Muscle of leg (tissue), 11 donors: ENCODE measurements around the gene SWT1. TPM values are rescaled to one million over a fixed set of nuclear protein-coding genes. Genes with fewer than 3 reads are reported as not detected.

ENCODE experiments used
- DNase-seq: peaks from one replicate; pipeline ENCODE4 v3.0.0; 2013
- H3K27ac ChIP-seq: one replicate; pipeline ENCODE4 v1.5.1; 2013; ENCODE audit warnings: mild to moderate bottlenecking, low read length, control low read depth
- H3K27me3 ChIP-seq: one replicate; pipeline ENCODE4 v1.6.1; 2013; ENCODE audit warnings: low read length; ENCODE audit not compliant: control insufficient read depth, insufficient read depth
- H3K36me3 ChIP-seq: one replicate; pipeline ENCODE4 v1.6.1; 2013; ENCODE audit warnings: low read length; ENCODE audit not compliant: control insufficient read depth, insufficient read depth
- H3K4me1 ChIP-seq: one replicate; pipeline ENCODE4 v1.6.1; 2013; ENCODE audit warnings: low read length; ENCODE audit not compliant: control insufficient read depth, insufficient read depth
- H3K4me3 ChIP-seq: one replicate; pipeline ENCODE4 v1.5.1; 2013; ENCODE audit warnings: low read length, control low read depth
- H3K9me3 ChIP-seq: replicated peaks from 2 replicates; pipeline ENCODE4 v1.6.1; 2013; ENCODE audit warnings: low read depth, low read length; ENCODE audit not compliant: control insufficient read depth
- WGBS: methylation state at CpG from one replicate; pipeline ENCODE4 v1.1.5; 2013; ENCODE audit warnings: missing lambda C conversion rate; ENCODE audit not compliant: insufficient coverage; 5-methylcytosine and 5-hydroxymethylcytosine counted together
- polyA plus RNA-seq, 8 donors: library from polyadenylated mRNA; unstranded; fragments of 120-200 nt; gene quantifications; one replicate each; pipeline versions ENCODE4 v1.2.1 to v1.2.3, GENCODE V29; 2013; ENCODE audit warnings: inconsistent platforms in 1 of 8, low replicate concordance in 1 of 8; ENCODE audit not compliant: insufficient read length in 8 of 8, insufficient read depth in 1 of 8
- total RNA-seq: library from RNA; stranded (reverse); fragments of 120-200 nt; gene quantifications from one replicate; pipeline ENCODE4 v1.2.4, GENCODE V29; 2013

SWT1 gene
- total and polyA plus RNA-seq, 9 donors = 4.9 to 9.5 (median 5.8) TPM

DNA sequence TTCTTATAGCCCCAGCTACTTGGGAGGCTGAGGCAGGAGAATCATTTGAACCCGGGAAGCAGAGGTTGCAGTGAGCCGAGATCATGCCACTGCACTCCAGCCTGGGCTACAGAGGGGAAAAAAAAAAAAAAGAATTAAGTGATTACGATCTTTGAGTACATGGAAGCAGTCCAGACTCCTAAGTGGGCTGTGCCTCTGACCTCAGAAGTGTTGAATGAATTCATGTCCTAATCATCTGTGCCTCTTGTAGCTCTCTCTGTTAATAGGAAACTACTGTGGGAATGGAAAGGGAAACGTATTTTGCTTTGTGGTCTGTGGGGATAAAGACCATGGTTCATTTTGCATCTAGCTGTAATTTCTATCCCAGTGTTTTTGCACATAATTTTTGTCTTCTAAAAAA, 168.4 kb downstream of the SWT1 start:
- no peak overlapping the region for H3K4me3 ChIP-seq
- H3K4me1 ChIP-seq = no peaks in the 10 kb centered on the region
- no peaks in the 10 kb centered on the region for H3K9me3 ChIP-seq
- H3K36me3 ChIP-seq = no peaks in the 10 kb centered on the region
- H3K27ac ChIP-seq = no peak overlapping the region
- DNase-seq = no peak
- no peaks in the 10 kb centered on the region for H3K27me3 ChIP-seq
- 72% methylated on average over 2 of the region's 4 CpGs for WGBS

DNA sequence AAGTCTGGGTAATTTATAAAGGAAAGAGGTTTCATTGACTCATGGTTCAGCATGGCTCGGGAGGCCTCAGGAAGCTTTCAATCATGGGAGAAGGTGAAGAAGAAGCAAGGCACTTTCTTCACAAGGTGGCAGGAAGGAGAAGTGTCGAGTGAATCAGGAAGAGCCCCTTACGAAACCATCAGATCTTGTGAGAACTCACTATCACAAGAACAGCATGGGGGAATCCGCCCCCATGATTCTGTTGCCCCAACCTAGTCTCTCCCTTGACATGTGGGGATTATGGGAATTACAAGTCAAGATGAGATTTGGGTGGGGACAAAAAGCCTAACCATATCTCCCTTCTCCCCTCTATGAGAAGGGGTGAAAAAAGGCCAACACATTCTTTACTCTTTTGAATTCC, 171.3 kb downstream of the SWT1 start:
- DNase-seq = no peak
- H3K27me3 ChIP-seq = no peaks in the 10 kb centered on the region
- no peaks in the 10 kb centered on the region for H3K36me3 ChIP-seq
- H3K4me3 ChIP-seq = no peak overlapping the region
- no peak overlapping the region for H3K27ac ChIP-seq
- H3K4me1 ChIP-seq = no peaks in the 10 kb centered on the region
- WGBS = no CpG with 5 or more reads among the region's 4 CpGs
- no peaks in the 10 kb centered on the region for H3K9me3 ChIP-seq

DNA sequence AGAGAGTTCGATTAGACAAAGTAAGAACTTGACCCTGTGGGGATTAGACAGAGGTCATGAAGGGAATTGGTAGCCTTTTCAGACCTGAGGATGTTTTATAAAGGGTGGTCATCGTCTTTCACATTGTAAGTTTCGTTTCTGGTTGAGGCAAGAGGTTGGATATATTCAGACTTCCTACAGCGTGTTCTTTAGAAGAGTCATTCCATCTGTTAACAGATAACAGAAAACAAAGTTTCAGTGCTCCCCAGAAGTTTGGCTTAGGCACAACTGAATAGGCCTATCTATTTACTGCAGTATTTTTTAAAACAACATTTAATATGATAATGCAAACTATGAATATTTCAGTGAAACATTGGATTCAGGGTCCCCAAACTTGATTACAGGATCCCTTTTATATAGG, 177.2 kb downstream of the SWT1 start:
- Histone ChIP-seq H3K4me1 (no peaks in the 10 kb centered on the region), H3K4me3 (no peak overlapping the region), H3K27ac (no peak overlapping the region), H3K27me3 (no peaks in the 10 kb centered on the region), H3K9me3 (no peaks in the 10 kb centered on the region), H3K36me3 (no peaks in the 10 kb centered on the region)
- DNase-seq = no peak
- 83% methylated on average over 2 of the region's 4 CpGs for WGBS

- no peaks in the 10 kb centered on the region for H3K4me1 ChIP-seq
- H3K36me3 ChIP-seq = no peaks in the 10 kb centered on the region
- peak; percentile 48 for DNase-seq
- H3K27ac ChIP-seq = no peak overlapping the region
- WGBS = no CpG with 5 or more reads among the region's 4 CpGs
- no peaks in the 10 kb centered on the region for H3K27me3 ChIP-seq
- H3K4me3 ChIP-seq = no peak overlapping the region
- no peaks in the 10 kb centered on the region for H3K9me3 ChIP-seq
Measured at GRCh38 chr1:185337246-185337645, 180.3 kb downstream of the SWT1 start.

DNA sequence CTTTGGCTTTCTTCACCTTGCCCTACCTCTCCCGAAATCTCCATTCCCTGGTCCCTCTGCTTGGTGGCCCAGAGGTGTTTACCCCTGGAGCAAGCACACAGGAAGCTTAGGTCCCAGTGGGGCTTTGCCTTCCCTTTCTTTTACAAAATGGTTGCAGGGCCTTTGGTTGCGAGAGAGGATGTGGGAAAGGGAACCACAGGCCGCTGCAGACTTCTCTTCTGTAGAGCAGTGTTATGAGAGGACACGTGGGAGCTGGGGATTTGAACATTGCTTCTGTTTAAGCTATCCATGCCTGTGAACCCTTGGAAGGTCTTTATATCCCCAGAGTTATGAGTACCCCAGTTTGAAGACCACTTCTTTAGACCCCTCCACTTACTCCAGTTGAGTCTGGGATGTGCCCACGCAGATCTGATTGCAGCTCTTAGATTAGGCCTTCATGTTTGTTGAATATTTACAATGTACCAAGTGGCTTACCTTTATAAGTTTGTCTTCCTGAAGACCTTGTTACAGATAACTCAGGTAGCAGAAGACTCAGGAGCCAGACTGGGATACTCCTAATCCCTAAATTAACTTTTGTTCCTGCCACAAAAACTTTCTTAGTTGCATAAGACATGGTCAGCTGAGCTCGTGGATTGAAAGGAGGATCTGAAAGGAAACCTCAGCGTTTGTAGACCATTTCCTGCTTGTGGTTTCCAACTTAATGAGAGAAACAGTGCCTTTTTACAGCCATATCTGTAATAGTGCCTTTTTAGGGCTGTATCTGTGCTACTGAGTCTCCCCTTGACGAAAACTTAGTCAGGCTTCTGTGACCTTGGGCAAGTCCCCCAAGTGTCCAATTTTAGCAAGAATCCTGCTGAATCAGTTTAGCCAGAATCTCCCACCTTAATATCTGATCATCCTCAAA, 182.0 kb downstream of the SWT1 start:
- peak; percentile 77 for DNase-seq
- no peak overlapping the region for H3K4me3 ChIP-seq
- WGBS = 100% methylated on average over 1 of the region's 8 CpGs

DNA sequence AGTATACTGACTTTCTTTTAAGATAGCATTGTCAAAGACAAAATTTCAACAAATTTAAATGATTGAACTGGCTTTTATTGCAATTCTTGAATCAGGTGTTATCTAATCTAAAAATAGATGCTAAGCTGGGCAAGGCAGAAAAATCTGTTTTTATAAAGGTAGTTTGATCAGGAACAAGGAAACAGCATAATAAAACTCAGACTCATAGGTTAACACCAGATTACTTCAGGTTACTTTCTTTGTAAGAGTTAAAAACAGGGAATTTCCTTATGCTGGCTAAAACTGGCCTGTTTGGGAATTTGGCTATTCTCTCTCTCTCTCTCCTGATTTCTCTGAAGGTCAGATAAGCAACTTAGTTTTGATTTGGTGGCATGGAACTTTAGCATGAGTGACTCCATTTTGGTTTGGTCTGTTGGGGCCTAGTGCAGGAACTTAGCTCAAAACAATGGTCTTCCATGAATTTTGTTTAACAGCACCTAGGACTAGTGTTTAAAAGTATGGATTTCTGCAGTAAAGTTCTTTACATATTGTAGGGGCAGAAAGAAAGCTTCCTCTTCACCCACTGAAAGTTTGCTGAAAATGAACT, 184.3 kb downstream of the SWT1 start:
- Histone ChIP-seq H3K4me1 (no peaks in the 10 kb centered on the region), H3K27me3 (no peaks in the 10 kb centered on the region), H3K36me3 (no peaks in the 10 kb centered on the region), H3K4me3 (no peak overlapping the region), H3K27ac (no peak overlapping the region), H3K9me3 (no peaks in the 10 kb centered on the region)
- DNase-seq = no peak

More for the DNA sequence above, 182.0 kb downstream of the SWT1 start:
- Histone ChIP-seq H3K36me3 (no peaks in the 10 kb centered on the region), H3K4me1 (no peaks in the 10 kb centered on the region), H3K27me3 (no peaks in the 10 kb centered on the region), H3K27ac (peak overlapping the region; percentile 26), H3K9me3 (no peaks in the 10 kb centered on the region)

Other genes starting within 250 kb of the SWT1 start
- 50.5 TPM for gene NIBAN1, start 182.7 kb upstream of the SWT1 start, total RNA-seq
- gene NIBAN1, start 182.7 kb upstream of the SWT1 start, polyA plus RNA-seq = 10 to 100 TPM; 34.0 to 66.6 (median 49.9) TPM
- gene RNF2, start 111.6 kb upstream of the SWT1 start, total RNA-seq = 30.4 TPM
- gene RNF2, start 111.6 kb upstream of the SWT1 start, polyA plus RNA-seq = 10 to 100 TPM; 28.4 to 44.8 (median 35.4) TPM
- gene TRMT1L, start 214 bp upstream of the SWT1 start, total RNA-seq = 13.0 TPM
- gene TRMT1L, start 214 bp upstream of the SWT1 start, polyA plus RNA-seq = 10 to 100 TPM; 11.0 to 14.2 (median 13.1) TPM
- 52.2 TPM for gene IVNS1ABP, start 160.1 kb downstream of the SWT1 start, total RNA-seq
- gene IVNS1ABP, start 160.1 kb downstream of the SWT1 start, polyA plus RNA-seq = 10 to 100 TPM; 55.4 to 79.6 (median 61.4) TPM